Measurements from ENCODE around the gene POU3F1.

Gene POU3F1

GRCh38 chr1:38003261-38004250, 43.0 kb downstream of the POU3F1 start:
- DNase-seq, result no peak

GRCh38 chr1:38000529-38001455, 45.8 kb downstream of the POU3F1 start:
- DNase-seq, result no peak

DNA sequence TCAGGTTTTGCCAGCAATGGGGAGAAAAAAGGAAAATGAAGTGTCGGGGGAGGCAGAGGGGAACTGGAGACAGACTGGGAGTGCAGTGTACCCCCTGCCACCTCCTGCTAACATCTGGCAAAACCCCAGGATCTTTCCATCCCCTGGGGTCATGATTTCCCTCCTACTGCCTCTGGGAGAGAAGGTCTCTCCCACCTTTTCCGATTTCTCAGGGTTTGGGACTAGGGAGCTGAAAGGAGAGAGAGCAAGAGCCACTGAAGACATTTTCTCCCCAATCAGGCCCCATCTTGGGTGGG, 46.4 kb downstream of the POU3F1 start:
- DNase-seq, result no peak

DNA sequence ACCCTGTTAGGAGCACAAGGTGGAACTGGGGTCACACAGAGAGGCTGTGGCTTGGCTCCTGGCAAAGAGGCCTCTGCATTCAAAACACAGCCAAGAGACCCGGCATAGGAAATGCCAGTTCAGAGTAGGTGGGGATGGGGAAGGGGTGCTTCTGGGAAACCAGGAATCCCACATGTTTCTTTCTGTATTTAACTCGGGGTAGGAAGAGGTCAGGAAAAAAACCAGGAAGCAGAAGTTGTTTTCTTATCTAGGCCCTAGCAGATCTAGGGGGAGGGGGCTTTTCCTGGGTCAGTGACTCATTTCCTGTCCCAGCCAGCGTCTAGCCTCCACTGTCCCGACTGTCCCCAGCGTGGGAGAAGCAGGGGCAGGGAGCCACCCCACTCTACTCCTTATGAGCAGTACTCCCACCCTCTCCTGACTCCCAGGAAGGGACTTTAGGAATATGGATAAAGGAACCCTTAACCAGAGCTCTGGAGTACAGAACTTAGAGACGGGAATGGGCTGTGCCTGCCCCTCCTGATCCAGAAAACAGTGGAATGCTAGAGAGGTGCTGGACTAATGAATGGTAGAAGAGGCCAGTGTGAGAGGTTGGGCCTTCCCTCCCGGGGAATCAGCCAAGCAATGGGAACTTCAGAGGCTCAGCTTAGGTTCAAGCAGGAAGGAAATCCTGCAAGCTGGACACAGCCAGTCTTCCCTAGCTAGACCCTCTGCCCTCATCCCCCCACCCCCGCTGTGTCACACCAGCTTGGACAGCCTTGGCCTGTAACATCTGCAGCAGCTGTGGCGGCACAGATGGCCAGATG, 47.0 kb downstream of the POU3F1 start:
- peak; percentile 45 for DNase-seq

GRCh38 chr1:37998913-37999429, 47.6 kb downstream of the POU3F1 start:
- no peak for DNase-seq

DNA sequence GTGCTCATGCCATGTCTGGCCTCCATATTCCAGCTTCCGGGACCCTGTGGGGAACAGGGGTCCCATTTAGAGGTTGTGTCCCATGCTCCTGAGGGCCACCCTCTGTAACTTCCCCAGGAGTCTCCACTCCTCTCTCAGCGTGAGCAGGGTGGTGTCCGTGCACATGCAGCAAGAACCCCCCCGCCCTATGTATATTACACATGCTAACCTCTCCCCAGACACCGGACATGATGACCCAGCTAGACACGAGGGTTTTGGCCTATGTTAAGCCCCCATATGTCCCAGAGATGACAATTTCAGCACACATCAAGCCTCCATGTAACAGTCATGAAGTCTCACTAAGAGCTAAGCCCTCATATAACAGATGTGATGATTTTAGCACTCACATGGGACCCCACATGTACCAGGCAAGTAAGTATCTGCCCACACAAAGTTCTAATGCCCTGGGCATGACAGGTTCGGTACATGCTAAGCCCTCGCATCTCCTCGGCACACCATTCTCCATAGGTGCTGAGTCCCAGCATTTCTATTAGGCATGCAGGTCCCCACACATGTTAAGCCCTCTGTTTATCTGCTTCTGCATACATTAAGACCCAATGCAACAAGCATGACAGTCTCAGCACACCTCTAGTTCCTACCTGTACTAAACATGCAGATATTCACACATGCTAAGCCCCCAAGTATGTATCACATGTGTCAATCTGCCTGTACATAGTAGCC, 48.3 kb downstream of the POU3F1 start:
- DNase-seq, result no peak

GRCh38 chr1:37997256-37998088, 49.1 kb downstream of the POU3F1 start:
- no peak for DNase-seq

DNA sequence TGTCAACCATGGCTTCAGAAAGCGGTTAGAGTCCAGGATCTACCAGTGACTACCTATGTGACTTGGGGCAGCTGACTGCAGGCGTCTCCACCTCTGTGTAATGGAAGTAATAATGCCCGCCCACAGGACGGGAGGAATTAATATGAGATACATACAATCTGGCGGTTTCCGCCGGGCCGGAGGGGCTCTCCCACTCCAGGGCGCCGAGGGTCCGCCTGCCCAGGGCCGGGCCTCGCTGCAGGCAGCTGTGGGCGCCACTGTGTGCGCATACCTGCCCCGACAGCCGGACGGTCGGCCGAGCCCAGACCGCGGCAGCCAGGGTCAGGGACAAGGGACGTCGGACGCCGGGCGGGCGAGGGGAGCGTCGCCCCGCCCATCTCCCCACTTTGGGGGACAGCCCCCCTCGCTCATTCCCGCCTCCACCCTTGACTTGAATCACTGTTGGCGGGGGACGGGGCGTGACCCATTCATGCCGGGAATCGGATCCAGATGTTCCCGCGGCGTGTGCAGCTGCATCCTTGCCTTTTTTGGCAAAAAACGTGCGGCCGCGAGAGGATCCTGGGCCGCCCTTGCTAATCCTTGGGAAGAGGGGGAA, 50.7 kb downstream of the POU3F1 start:
- DNase-seq, result peak; percentile 33

GRCh38 chr1:37994886-37995566, 51.6 kb downstream of the POU3F1 start:
- no peak for DNase-seq

Measured in activated CD4-positive, alpha-beta T cell treated with anti-CD3 and anti-CD28 coated beads, Interleukin-2, Interleukin-6, amounts not matched to agents 100 ng/mL and 50 ng/mL, durations not matched to agents 16 hours and 8 hours (primary cell).